ENCODE data around the gene ASAH2.
A peak's percentile ranks its signal among the peaks of the same experiment; 100 is the strongest.
"Not testable (repeated sequence)": the region's sequence is repeated elsewhere in the genome, so short reads cannot be mapped to it uniquely, and the experiment has no call there.

The ASAH2 gene

GRCh38 chr10:50254479-50254878 lies 3.2 kb upstream of the ASAH2 start:
- DNase-seq (ENCODE audit: low read depth), result no peak

- no peak for DNase-seq (ENCODE audit: low read depth)
Measured at GRCh38 chr10:50250096-50250854, 1.0 kb downstream of the ASAH2 start.

- DNase-seq (ENCODE audit: low read depth), result no peak
Measured at GRCh38 chr10:50248598-50248997, 2.7 kb downstream of the ASAH2 start.

GRCh38 chr10:50248062-50248461 lies 3.3 kb downstream of the ASAH2 start:
- no peak for DNase-seq (ENCODE audit: low read depth)

GRCh38 chr10:50244201-50244600 lies 7.1 kb downstream of the ASAH2 start:
- no peak for DNase-seq (ENCODE audit: low read depth)

- DNase-seq (ENCODE audit: low read depth), result no peak
Measured at GRCh38 chr10:50242777-50243176, 8.5 kb downstream of the ASAH2 start.

- DNase-seq (ENCODE audit: low read depth), result not testable (repeated sequence)
Measured at GRCh38 chr10:50241478-50241877, 9.8 kb downstream of the ASAH2 start.

GRCh38 chr10:50234486-50234885 lies 16.8 kb downstream of the ASAH2 start:
- no peak for DNase-seq (ENCODE audit: low read depth)

- DNase-seq (ENCODE audit: low read depth), result no peak
Measured at GRCh38 chr10:50232261-50232639, 19.1 kb downstream of the ASAH2 start.

- DNase-seq (ENCODE audit: low read depth), result no peak
Measured at GRCh38 chr10:50231515-50232260, 19.6 kb downstream of the ASAH2 start.

GRCh38 chr10:50229460-50229859 lies 21.9 kb downstream of the ASAH2 start:
- DNase-seq (ENCODE audit: low read depth), result no peak

GRCh38 chr10:50228672-50229071 lies 22.6 kb downstream of the ASAH2 start:
- DNase-seq (ENCODE audit: low read depth), result no peak

GRCh38 chr10:50226610-50227009 lies 24.7 kb downstream of the ASAH2 start:
- no peak for DNase-seq (ENCODE audit: low read depth)

GRCh38 chr10:50224330-50224952 lies 26.9 kb downstream of the ASAH2 start:
- peak; percentile 57 for DNase-seq (ENCODE audit: low read depth)

- DNase-seq (ENCODE audit: low read depth), result no peak
Measured at GRCh38 chr10:50222199-50222598, 29.1 kb downstream of the ASAH2 start.

- no peak for DNase-seq (ENCODE audit: low read depth)
Measured at GRCh38 chr10:50221470-50221869, 29.8 kb downstream of the ASAH2 start.

GRCh38 chr10:50219646-50220045 lies 31.7 kb downstream of the ASAH2 start:
- DNase-seq (ENCODE audit: low read depth), result no peak

- DNase-seq (ENCODE audit: low read depth), result no peak
Measured at GRCh38 chr10:50219200-50219599, 32.1 kb downstream of the ASAH2 start.

- peak; percentile 5 for DNase-seq (ENCODE audit: low read depth)
Measured at GRCh38 chr10:50216894-50217293, 34.4 kb downstream of the ASAH2 start.

- no peak for DNase-seq (ENCODE audit: low read depth)
Measured at GRCh38 chr10:50216418-50216817, 34.9 kb downstream of the ASAH2 start.

GRCh38 chr10:50211670-50212069 lies 39.6 kb downstream of the ASAH2 start:
- DNase-seq (ENCODE audit: low read depth), result no peak

- no peak for DNase-seq (ENCODE audit: low read depth)
Measured at GRCh38 chr10:50210876-50211275, 40.4 kb downstream of the ASAH2 start.
